NCI-H748 (cell line): ENCODE measurements around the gene AP3S2.

Experiments
- DNase-seq: peaks from one replicate; lab custom pipeline; 2025; ENCODE audit not compliant: unreplicated experiment; lab: John Stamatoyannopoulos, UW

Gene AP3S2

GRCh38 chr15:89818287-89818686, 75.5 kb downstream of the AP3S2 start:
- no peak for DNase-seq

- DNase-seq = no peak
Measured at GRCh38 chr15:89817701-89818280, 76.0 kb downstream of the AP3S2 start.

- DNase-seq = no peak
Measured at GRCh38 chr15:89815769-89816168, 78.0 kb downstream of the AP3S2 start.

GRCh38 chr15:89814112-89814742, 79.6 kb downstream of the AP3S2 start:
- no peak for DNase-seq

- no peak for DNase-seq
Measured at GRCh38 chr15:89813381-89814111, 80.2 kb downstream of the AP3S2 start.

GRCh38 chr15:89812847-89813320, 80.9 kb downstream of the AP3S2 start:
- no peak for DNase-seq

- no peak for DNase-seq
Measured at GRCh38 chr15:89812011-89812846, 81.6 kb downstream of the AP3S2 start.

- no peak for DNase-seq
Measured at GRCh38 chr15:89810837-89811236, 83.0 kb downstream of the AP3S2 start.

- no peak for DNase-seq
Measured at GRCh38 chr15:89809787-89810148, 84.0 kb downstream of the AP3S2 start.

- DNase-seq = no peak
Measured at GRCh38 chr15:89809093-89809786, 84.6 kb downstream of the AP3S2 start.

GRCh38 chr15:89808160-89808870, 85.5 kb downstream of the AP3S2 start:
- DNase-seq = no peak

GRCh38 chr15:89807689-89808088, 86.1 kb downstream of the AP3S2 start:
- DNase-seq = no peak

- DNase-seq = no peak
Measured at GRCh38 chr15:89806559-89807550, 86.9 kb downstream of the AP3S2 start.

GRCh38 chr15:89806210-89806558, 87.6 kb downstream of the AP3S2 start:
- no peak for DNase-seq

GRCh38 chr15:89805241-89806209, 88.3 kb downstream of the AP3S2 start:
- no peak for DNase-seq

- no peak for DNase-seq
Measured at GRCh38 chr15:89803941-89804800, 89.6 kb downstream of the AP3S2 start.
